ENCODE data around the gene LYST.

The LYST gene

GRCh38 chr1:235876402-235876841 lies 9.7 kb upstream of the LYST start:
- no peak for DNase-seq (ENCODE audit: low read depth)
- TF ChIP-seq CTCF (IDR thresholded peaks at IDR 0.05; ENCODE audit: control insufficient read depth, insufficient read depth, low read depth, low read length, missing control alignments), result no peak
- H3K4me3 ChIP-seq (ENCODE audit: control insufficient read depth, low read depth, low read length), result no peak overlapping the region

GRCh38 chr1:235875036-235875597 lies 8.4 kb upstream of the LYST start:
- no peak for TF ChIP-seq CTCF (IDR thresholded peaks at IDR 0.05; ENCODE audit: control insufficient read depth, insufficient read depth, low read depth, low read length, missing control alignments)
- no peak overlapping the region for H3K4me3 ChIP-seq (ENCODE audit: control insufficient read depth, low read depth, low read length)
- DNase-seq (ENCODE audit: low read depth), result no peak

GRCh38 chr1:235874261-235874660 lies 7.6 kb upstream of the LYST start:
- DNase-seq (ENCODE audit: low read depth), result no peak
- TF ChIP-seq CTCF (IDR thresholded peaks at IDR 0.05; ENCODE audit: control insufficient read depth, insufficient read depth, low read depth, low read length, missing control alignments), result no peak

GRCh38 chr1:235873571-235873970 lies 6.9 kb upstream of the LYST start:
- no peak overlapping the region for H3K4me3 ChIP-seq (ENCODE audit: control insufficient read depth, low read depth, low read length)
- no peak for DNase-seq (ENCODE audit: low read depth)
- TF ChIP-seq CTCF (IDR thresholded peaks at IDR 0.05; ENCODE audit: control insufficient read depth, insufficient read depth, low read depth, low read length, missing control alignments), result no peak

More at GRCh38 chr1:235874261-235874660, 7.6 kb upstream of the LYST start:
- no peak overlapping the region for H3K4me3 ChIP-seq (ENCODE audit: control insufficient read depth, low read depth, low read length)

GRCh38 chr1:235873045-235873444 lies 6.3 kb upstream of the LYST start:
- TF ChIP-seq CTCF (IDR thresholded peaks at IDR 0.05; ENCODE audit: control insufficient read depth, insufficient read depth, low read depth, low read length, missing control alignments), result no peak
- no peak for DNase-seq (ENCODE audit: low read depth)

GRCh38 chr1:235872270-235872669 lies 5.6 kb upstream of the LYST start:
- DNase-seq (ENCODE audit: low read depth), result no peak
- no peak overlapping the region for H3K4me3 ChIP-seq (ENCODE audit: control insufficient read depth, low read depth, low read length)
- TF ChIP-seq CTCF (IDR thresholded peaks at IDR 0.05; ENCODE audit: control insufficient read depth, insufficient read depth, low read depth, low read length, missing control alignments), result no peak

More at GRCh38 chr1:235873045-235873444, 6.3 kb upstream of the LYST start:
- no peak overlapping the region for H3K4me3 ChIP-seq (ENCODE audit: control insufficient read depth, low read depth, low read length)
